Measurements from ENCODE around the gene TOMM22.

The TOMM22 gene

GRCh38 chr22:38715852-38716251 lies 34.1 kb downstream of the TOMM22 start:
- DNase-seq, result no peak

- DNase-seq, result no peak
Observed at GRCh38 chr22:38716271-38716670, 34.5 kb downstream of the TOMM22 start.

- no peak for DNase-seq
Observed at GRCh38 chr22:38716826-38717225, 35.1 kb downstream of the TOMM22 start.

GRCh38 chr22:38717244-38717643 lies 35.5 kb downstream of the TOMM22 start:
- DNase-seq, result no peak

- DNase-seq, result peak; percentile 25
Observed at GRCh38 chr22:38718414-38718813, 36.7 kb downstream of the TOMM22 start.

- no peak for DNase-seq
Observed at GRCh38 chr22:38719196-38719595, 37.4 kb downstream of the TOMM22 start.

- no peak for DNase-seq
Observed at GRCh38 chr22:38720350-38720749, 38.6 kb downstream of the TOMM22 start.

GRCh38 chr22:38721551-38721950 lies 39.8 kb downstream of the TOMM22 start:
- no peak for DNase-seq

- DNase-seq, result no peak
Observed at GRCh38 chr22:38724176-38724575, 42.4 kb downstream of the TOMM22 start.

- peak; percentile 4 for DNase-seq
Observed at GRCh38 chr22:38724926-38725571, 43.3 kb downstream of the TOMM22 start.

- DNase-seq, result no peak
Observed at GRCh38 chr22:38725900-38726655, 44.3 kb downstream of the TOMM22 start.

- no peak for DNase-seq
Observed at GRCh38 chr22:38727123-38727522, 45.4 kb downstream of the TOMM22 start.

- DNase-seq, result no peak
Observed at GRCh38 chr22:38727530-38728451, 46.0 kb downstream of the TOMM22 start.

- no peak for DNase-seq
Observed at GRCh38 chr22:38728871-38729796, 47.4 kb downstream of the TOMM22 start.

GRCh38 chr22:38729946-38730345 lies 48.2 kb downstream of the TOMM22 start:
- DNase-seq, result no peak

GRCh38 chr22:38730411-38730871 lies 48.7 kb downstream of the TOMM22 start:
- DNase-seq, result no peak

GRCh38 chr22:38731703-38732161 lies 50.0 kb downstream of the TOMM22 start:
- no peak for DNase-seq

- DNase-seq, result no peak
Observed at GRCh38 chr22:38732251-38732815, 50.6 kb downstream of the TOMM22 start.

- DNase-seq, result no peak
Observed at GRCh38 chr22:38733329-38733723, 51.6 kb downstream of the TOMM22 start.

GRCh38 chr22:38733724-38734381 lies 52.1 kb downstream of the TOMM22 start:
- peak; percentile 87 for DNase-seq

- no peak for DNase-seq
Observed at GRCh38 chr22:38734421-38735100, 52.8 kb downstream of the TOMM22 start.
